Measurements from ENCODE around the gene STARD9. TPM values are rescaled to one million over a fixed set of nuclear protein-coding genes. Genes with fewer than 3 reads are reported as not detected.

The STARD9 gene
- total and polyA plus RNA-seq, 2 of the 4 experiments (the other 2 are of a cell fraction) = 2.0 to 3.2 TPM

DNA sequence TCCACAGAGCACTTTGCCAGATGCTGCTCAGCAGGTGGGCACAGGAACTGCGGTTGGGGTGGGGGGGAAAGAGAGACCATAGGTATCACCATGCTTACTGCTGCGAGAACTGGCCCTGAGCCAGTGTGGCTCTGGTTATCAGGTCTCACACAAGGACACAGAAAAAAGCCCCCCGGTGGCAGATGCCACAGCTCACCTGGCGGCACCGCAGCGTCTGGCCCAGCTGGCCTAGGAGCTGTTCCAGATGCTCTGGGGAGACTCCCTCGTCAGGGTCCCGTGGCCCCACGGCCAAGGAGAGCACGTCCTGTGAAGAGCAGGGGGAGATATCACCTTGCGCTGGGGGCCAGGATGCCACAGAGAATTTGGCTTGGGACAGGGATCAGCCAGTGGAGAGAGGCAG, 150.7 kb downstream of the STARD9 start:
- in situ Hi-C loops (cut with MboI; ENCODE audit: low sequenced_read_pairs) = no loop called here
- no TSS peak for BruUV-seq (replicated peaks)
- Histone ChIP-seq H4K20me1 (ENCODE audit: insufficient read depth, low read length) (no peaks in the 10 kb centered on the region; the same call in 1 of the 2 replicates), H2AK5ac (ENCODE audit: low read depth, low read length) (no peak overlapping the region), H3K36me3 (ENCODE audit: control insufficient read depth, insufficient read depth, low read length) (peaks cover 72% of the 10 kb centered on the region), H2AK9ac (replicated peaks; ENCODE audit: low read depth, low read length, poor library complexity) (no peak overlapping the region), H3K79me1 (ENCODE audit: low read depth in 1 of 2, low read length in 2 of 2) (peaks cover 0 to 9% of the 10 kb centered on the region in 2 experiments; a peak in 2 of 4 replicates), H3K23ac (ENCODE audit: low read depth, low read length) (no peak overlapping the region), H3K27ac (ENCODE audit: insufficient read depth, low read length) (no peak overlapping the region), H2BK20ac (ENCODE audit: low read depth, low read length) (no peak overlapping the region), H3K14ac (replicated peaks; ENCODE audit: low read depth, low read length) (no peak overlapping the region), H4K5ac (ENCODE audit: low read depth, low read length) (no peak overlapping the region), H3K4me3 (ENCODE audit: insufficient read depth, low read depth, low read length) (no peak overlapping the region), H3K4me2 (ENCODE audit: low read depth, low read length) (no peak overlapping the region), H3K9ac (ENCODE audit: low read depth, low read length) (no peak overlapping the region), H3K9me1 (ENCODE audit: insufficient read depth, low read length) (no peaks in the 10 kb centered on the region), H3K27me3 (ENCODE audit: control insufficient read depth, insufficient read depth, low read length) (no peaks in the 10 kb centered on the region), H2BK120ac (ENCODE audit: low read depth, low read length) (no peak overlapping the region), H4K8ac (ENCODE audit: low read depth in 2 of 2, low read length in 2 of 2) (no peak overlapping the region), H2AFZ (replicated peaks; ENCODE audit: low read length, poor library complexity) (no peak overlapping the region), H2BK5ac (ENCODE audit: low read depth, low read length, poor library complexity, severe bottlenecking) (no peak overlapping the region), H3K9me3 (ENCODE audit: control insufficient read depth, insufficient read depth, low read length) (no peaks in the 10 kb centered on the region), H3K18ac (ENCODE audit: low read depth, low read length) (no peak overlapping the region), H3K56ac (ENCODE audit: extremely low read depth, insufficient read depth, low read length) (no peak overlapping the region), H3K4ac (ENCODE audit: low read depth, low read length) (no peak overlapping the region), H2BK15ac (ENCODE audit: low read depth, low read length) (no peak overlapping the region), H4K91ac (ENCODE audit: insufficient read depth, low read depth, low read length) (no peak overlapping the region), H3K4me1 (ENCODE audit: control insufficient read depth, insufficient read depth, low read length) (no peaks in the 10 kb centered on the region)
- ChIA-PET CTCF (no interaction called here), POLR2A (ENCODE audit: unreplicated experiment) (no interaction called here)
- ATAC-seq (ENCODE audit: low read depth) (no peak), DNase-seq (no peak)
- intact Hi-C loops (cut with micrococcal nuclease) = no loop called here
- dilution Hi-C loops (cut with HindIII; ENCODE audit: low sequenced_read_pairs, unreplicated experiment) = no loop called here
- 98% methylated on average over 8 of the region's 11 CpGs; no CpG with 5 or more reads in 1 of the 2 experiments for WGBS, 2 experiments (ENCODE audit: extremely low coverage in 2 of 2, insufficient read length in 1 of 2)
- TF ChIP-seq MAZ (IDR thresholded peaks at IDR 0.05; ENCODE audit: borderline replicate concordance, low read depth, low read length) (no peak), RFX5 (IDR thresholded peaks at IDR 0.05; ENCODE audit: low read depth, low read length) (no peak), ELK1 (IDR thresholded peaks at IDR 0.05; ENCODE audit: borderline replicate concordance, low read depth, low read length) (no peak), RAD21 (IDR thresholded peaks at IDR 0.05; ENCODE audit: low read length) (no peak), CEBPB (IDR thresholded peaks at IDR 0.05; ENCODE audit: low read depth, low read length) (no peak), RCOR1 (IDR thresholded peaks at IDR 0.05; ENCODE audit: insufficient replicate concordance, low read length) (no peak), POLR2A (IDR thresholded peaks at IDR 0.05; ENCODE audit: low read depth, low read length) (no peak), BHLHE40 (IDR thresholded peaks at IDR 0.05; ENCODE audit: low read depth, low read length) (no peak), MAFK (IDR thresholded peaks at IDR 0.05; ENCODE audit: low read depth, low read length) (no peak), NFE2L2 (IDR thresholded peaks at IDR 0.05; ENCODE audit: low read depth, low read length) (no peak)
- TF ChIP-seq, protein P1, sequence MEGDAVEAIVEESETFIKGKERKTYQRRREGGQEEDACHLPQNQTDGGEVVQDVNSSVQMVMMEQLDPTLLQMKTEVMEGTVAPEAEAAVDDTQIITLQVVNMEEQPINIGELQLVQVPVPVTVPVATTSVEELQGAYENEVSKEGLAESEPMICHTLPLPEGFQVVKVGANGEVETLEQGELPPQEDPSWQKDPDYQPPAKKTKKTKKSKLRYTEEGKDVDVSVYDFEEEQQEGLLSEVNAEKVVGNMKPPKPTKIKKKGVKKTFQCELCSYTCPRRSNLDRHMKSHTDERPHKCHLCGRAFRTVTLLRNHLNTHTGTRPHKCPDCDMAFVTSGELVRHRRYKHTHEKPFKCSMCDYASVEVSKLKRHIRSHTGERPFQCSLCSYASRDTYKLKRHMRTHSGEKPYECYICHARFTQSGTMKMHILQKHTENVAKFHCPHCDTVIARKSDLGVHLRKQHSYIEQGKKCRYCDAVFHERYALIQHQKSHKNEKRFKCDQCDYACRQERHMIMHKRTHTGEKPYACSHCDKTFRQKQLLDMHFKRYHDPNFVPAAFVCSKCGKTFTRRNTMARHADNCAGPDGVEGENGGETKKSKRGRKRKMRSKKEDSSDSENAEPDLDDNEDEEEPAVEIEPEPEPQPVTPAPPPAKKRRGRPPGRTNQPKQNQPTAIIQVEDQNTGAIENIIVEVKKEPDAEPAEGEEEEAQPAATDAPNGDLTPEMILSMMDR (conservative IDR thresholded peaks at IDR 0.05; ENCODE audit: low read depth, low read length) = no peak
- TF ChIP-seq, protein P2, sequence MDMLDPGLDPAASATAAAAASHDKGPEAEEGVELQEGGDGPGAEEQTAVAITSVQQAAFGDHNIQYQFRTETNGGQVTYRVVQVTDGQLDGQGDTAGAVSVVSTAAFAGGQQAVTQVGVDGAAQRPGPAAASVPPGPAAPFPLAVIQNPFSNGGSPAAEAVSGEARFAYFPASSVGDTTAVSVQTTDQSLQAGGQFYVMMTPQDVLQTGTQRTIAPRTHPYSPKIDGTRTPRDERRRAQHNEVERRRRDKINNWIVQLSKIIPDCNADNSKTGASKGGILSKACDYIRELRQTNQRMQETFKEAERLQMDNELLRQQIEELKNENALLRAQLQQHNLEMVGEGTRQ (IDR thresholded peaks at IDR 0.05; ENCODE audit: low read depth, low read length) = no peak

Measured in IMR-90 (cell line).